GM12878 (cell line): ENCODE data around the gene ITPR2.

Experiments
- CTCF ChIP-seq, 3 experiments: IDR thresholded peaks in 2 of 3; conservative IDR thresholded peaks in 1 of 3; 2 replicates each; pipeline ENCODE4 v1.5.1; 2011; ENCODE audit warnings: low read depth in 3 of 3, low read length in 3 of 3, mild to moderate bottlenecking in 3 of 3, control low read depth in 2 of 3, moderate library complexity in 2 of 3, inconsistent platforms in 1 of 3, mixed read lengths in 1 of 3; ENCODE audit not compliant: control insufficient read depth in 2 of 3, insufficient read depth in 1 of 3; ENCODE audit errors: extremely low read depth in 1 of 3
- E2F4 ChIP-seq: IDR thresholded peaks from 2 replicates; pipeline ENCODE4 v1.6.1; 2012; ENCODE audit warnings: low read depth, low read length, improper control_type of control experiment
- NR2C2 ChIP-seq: IDR thresholded peaks from 2 replicates; pipeline ENCODE4 v1.6.1; 2011; ENCODE audit warnings: borderline replicate concordance, low read depth; ENCODE audit not compliant: control insufficient read depth, insufficient read length
- RBBP5 ChIP-seq: fragments of 200-600 bp; sonication (generic); conservative IDR thresholded peaks from 2 replicates; pipeline ENCODE4 v1.6.1; 2016
- ZBTB33 ChIP-seq: fragments of 450-650 bp; IDR thresholded peaks from 2 replicates; pipeline ENCODE4 v1.6.1; 2017; ENCODE audit warnings: mild to moderate bottlenecking

- TF ChIP-seq ZBTB33: no peak
- no peak for TF ChIP-seq NR2C2
- TF ChIP-seq CTCF (IDR thresholded peaks at IDR 0.05 in 2 of 3, conservative IDR thresholded peaks at IDR 0.05 in 1 of 3; ENCODE audit: control insufficient read depth in 2 of 3, extremely low read depth in 1 of 3, insufficient read depth in 1 of 3, low read depth in 3 of 3, low read length in 3 of 3): no peak
- no peak for TF ChIP-seq RBBP5
- no peak for TF ChIP-seq E2F4
Observed at GRCh38 chr12:26426652-26427051, 406.3 kb downstream of the ITPR2 start.
